Tibial nerve (tissue), 4 donors: ENCODE results near the gene PXN. TPM values are rescaled to one million over a fixed set of nuclear protein-coding genes. Genes with fewer than 3 reads are reported as not detected.

Experiments used
- DNase-seq, 2 donors: peaks; one replicate each; pipeline ENCODE4 v3.0.0-alpha.2; 2019; ENCODE audit warnings: low spot score in 2 of 2
- H3K27ac ChIP-seq, 4 donors: fragments of 200-600 bp; sonication (generic) in 3 of 4; one replicate each; pipeline ENCODE4 v1.5.1; 2017 to 2019; ENCODE audit warnings: mild to moderate bottlenecking in 1 of 4
- H3K27me3 ChIP-seq, 2 donors: fragments of 200-600 bp; sonication (generic) in 1 of 2; one replicate each; pipeline versions ENCODE4 v1.5.1 to v1.6.0; 2017 to 2019
- H3K36me3 ChIP-seq, 3 donors: fragments of 200-600 bp; sonication (generic); one replicate each; pipeline ENCODE4 v1.5.1; 2018 to 2019
- H3K4me1 ChIP-seq, 4 donors: fragments of 200-600 bp; sonication (generic) in 3 of 4; one replicate each; pipeline ENCODE4 v1.5.1; 2017 to 2019
- H3K4me3 ChIP-seq, 4 donors: fragments of 200-600 bp; sonication (generic) in 3 of 4; one replicate each; pipeline ENCODE4 v1.5.1; 2017 to 2019; ENCODE audit warnings: mild to moderate bottlenecking in 1 of 4, moderate library complexity in 1 of 4
- H3K9me3 ChIP-seq, 4 donors: fragments of 200-600 bp; sonication (generic) in 3 of 4; one replicate each; pipeline ENCODE4 v1.5.1; 2017 to 2019
- CTCF ChIP-seq, 5 experiments: fragments of 200-600 bp in 3 of 5; fragments of 450-650 bp in 2 of 5; sonication (generic) in 3 of 5; IDR thresholded peaks; one replicate each; pipeline ENCODE4 v1.5.1; 2016 to 2019; ENCODE audit warnings: antibody characterized with exemption in 5 of 5, mild to moderate bottlenecking in 3 of 5, moderate library complexity in 2 of 5
- EP300 ChIP-seq, 2 donors: sonication (generic); formaldehyde crosslinking; IDR thresholded peaks; one replicate each; pipeline ENCODE4 v1.6.1; 2017; ENCODE audit warnings: antibody characterized with exemption in 2 of 2, mild to moderate bottlenecking in 1 of 2
- POLR2A ChIP-seq, 2 donors: fragments of 450-650 bp; IDR thresholded peaks; one replicate each; pipeline ENCODE4 v1.6.1; 2017; ENCODE audit warnings: antibody characterized with exemption in 2 of 2, mild to moderate bottlenecking in 2 of 2, moderate library complexity in 2 of 2
- WGBS, 2 donors: methylation state at CpG; one replicate each; pipeline ENCODE4 v1.1.5; 2018; 5-methylcytosine and 5-hydroxymethylcytosine counted together
- total RNA-seq, 4 donors: library from RNA; depleted of rRNA; stranded (reverse); fragments of >200 nt; gene quantifications; one replicate each; pipeline ENCODE4 v1.1.0, GENCODE V29; 2016

The PXN gene
- 100 to 1,000 TPM; 217 to 428 (median 330) TPM for total RNA-seq

- H3K27me3 ChIP-seq, result no peaks in the 10 kb centered on the region
- no peaks in the 10 kb centered on the region for H3K9me3 ChIP-seq
- DNase-seq, result peak; percentile 80 to 81
- WGBS, 2 donors, result 4% methylated on average over 8 to 17 of the region's 81 CpGs
- peak within 1 kb of the TSS; percentile 75 to 94 (median 89) for H3K4me3 ChIP-seq
- H3K36me3 ChIP-seq, result no peaks in the 10 kb centered on the region
- H3K4me1 ChIP-seq, result peaks cover 0 to 50% (median 37%) of the 10 kb centered on the region in 4 donors
- peak within 1 kb of the TSS; percentile 83 to 98 (median 96) for H3K27ac ChIP-seq
- TF ChIP-seq CTCF (IDR thresholded peaks at IDR 0.05), result peak; percentile 87 to 93 (median 93)
- TF ChIP-seq EP300 (IDR thresholded peaks at IDR 0.05), result peak; percentile 15 to 71
- TF ChIP-seq POLR2A (IDR thresholded peaks at IDR 0.05), result peak; percentile 61 to 69
Measured at GRCh38 chr12:120265473-120266179, at the start of gene PXN. Gene PXN (minus strand): TSS chr12:120265730. CDS start chr12:120265629, 101 bp downstream.

GRCh38 chr12:120314220-120314619 is 48.7 kb upstream of the PXN start:
- no peak overlapping the region for H3K27ac ChIP-seq
- H3K4me3 ChIP-seq, result no peak overlapping the region
- DNase-seq, result no peak
- 52 to 55% methylated on average over 5 of the region's 5 CpGs for WGBS, 2 donors
- H3K9me3 ChIP-seq, result no peaks in the 10 kb centered on the region
- TF ChIP-seq EP300 (IDR thresholded peaks at IDR 0.05) (no peak), CTCF (IDR thresholded peaks at IDR 0.05) (no peak), POLR2A (IDR thresholded peaks at IDR 0.05) (no peak)
- no peaks in the 10 kb centered on the region for H3K36me3 ChIP-seq
- H3K27me3 ChIP-seq, result no peaks in the 10 kb centered on the region
- peaks cover 0 to 20% (median 6%) of the 10 kb centered on the region in 4 donors for H3K4me1 ChIP-seq

GRCh38 chr12:120301962-120302815 is 36.7 kb upstream of the PXN start, which contains the start of gene SIRT4:
Gene SIRT4 (plus strand): TSS chr12:120302321. CDS start chr12:120303562, 1,241 bp downstream.
- peak; percentile 75 to 96 for DNase-seq
- whole genome bisulfite sequencing, 2 donors, result 7 to 11% methylated on average over 31 of the region's 31 CpGs
- H3K4me3 ChIP-seq, result peak within 1 kb of the TSS; percentile 45 to 73 (median 58)
- peak; percentile 61 to 71 for TF ChIP-seq EP300 (IDR thresholded peaks at IDR 0.05)
- peak; percentile 54 to 86 (median 79) for TF ChIP-seq CTCF (IDR thresholded peaks at IDR 0.05)
- TF ChIP-seq POLR2A (IDR thresholded peaks at IDR 0.05), result no peak
- H3K9me3 ChIP-seq, result no peaks in the 10 kb centered on the region
- peaks cover 0 to 11% (median 0%) of the 10 kb centered on the region in 4 donors for H3K4me1 ChIP-seq
- no peaks in the 10 kb centered on the region for H3K36me3 ChIP-seq
- peak within 1 kb of the TSS in 3 of 4 donors; percentile 62 to 73 (median 73) for H3K27ac ChIP-seq
- H3K27me3 ChIP-seq, result no peaks in the 10 kb centered on the region

GRCh38 chr12:120292661-120293531 is 27.4 kb upstream of the PXN start, which contains the start of gene RNU4-1:
Gene RNU4-1 (minus strand): TSS chr12:120293237.
- H3K36me3 ChIP-seq, result no peaks in the 10 kb centered on the region
- no peaks in the 10 kb centered on the region for H3K9me3 ChIP-seq
- peaks cover 0 to 22% (median 3%) of the 10 kb centered on the region in 4 donors for H3K4me1 ChIP-seq
- WGBS, 2 donors, result 1% methylated on average over 29 of the region's 29 CpGs
- peak within 1 kb of the TSS; percentile 33 to 66 (median 62) for H3K4me3 ChIP-seq
- peak within 1 kb of the TSS; percentile 90 to 96 (median 95) for H3K27ac ChIP-seq
- DNase-seq, result peak; percentile 35 to 76
- no peaks in the 10 kb centered on the region for H3K27me3 ChIP-seq
- peak; percentile 45 to 95 for TF ChIP-seq EP300 (IDR thresholded peaks at IDR 0.05)
- TF ChIP-seq POLR2A (IDR thresholded peaks at IDR 0.05), result peak; percentile 53 to 64
- TF ChIP-seq CTCF (IDR thresholded peaks at IDR 0.05), result no peak
